ENCODE measurements around the gene MYH6.

MYH6 gene

GRCh38 chr14:23348297-23348655 lies 59.8 kb downstream of the MYH6 start:
- no peak for TF ChIP-seq ZNF274 (IDR thresholded peaks at IDR 0.05; ENCODE audit: low read depth, low read length)
- no peak overlapping the region for H3K4me3 ChIP-seq (ENCODE audit: low read length)

- no peak for TF ChIP-seq ZNF274 (IDR thresholded peaks at IDR 0.05; ENCODE audit: low read depth, low read length)
- no peak overlapping the region for H3K4me3 ChIP-seq (ENCODE audit: low read length)
Measured at GRCh38 chr14:23347406-23348296, 60.4 kb downstream of the MYH6 start.

- no peak overlapping the region for H3K4me3 ChIP-seq (ENCODE audit: low read length)
- TF ChIP-seq ZNF274 (IDR thresholded peaks at IDR 0.05; ENCODE audit: low read depth, low read length) = no peak
Measured at GRCh38 chr14:23346693-23347405, 61.2 kb downstream of the MYH6 start.

GRCh38 chr14:23345987-23346692 lies 61.9 kb downstream of the MYH6 start:
- no peak for TF ChIP-seq ZNF274 (IDR thresholded peaks at IDR 0.05; ENCODE audit: low read depth, low read length)
- no peak overlapping the region for H3K4me3 ChIP-seq (ENCODE audit: low read length)

- no peak overlapping the region for H3K4me3 ChIP-seq (ENCODE audit: low read length)
- no peak for TF ChIP-seq ZNF274 (IDR thresholded peaks at IDR 0.05; ENCODE audit: low read depth, low read length)
Measured at GRCh38 chr14:23344481-23344880, 63.6 kb downstream of the MYH6 start.

DNA sequence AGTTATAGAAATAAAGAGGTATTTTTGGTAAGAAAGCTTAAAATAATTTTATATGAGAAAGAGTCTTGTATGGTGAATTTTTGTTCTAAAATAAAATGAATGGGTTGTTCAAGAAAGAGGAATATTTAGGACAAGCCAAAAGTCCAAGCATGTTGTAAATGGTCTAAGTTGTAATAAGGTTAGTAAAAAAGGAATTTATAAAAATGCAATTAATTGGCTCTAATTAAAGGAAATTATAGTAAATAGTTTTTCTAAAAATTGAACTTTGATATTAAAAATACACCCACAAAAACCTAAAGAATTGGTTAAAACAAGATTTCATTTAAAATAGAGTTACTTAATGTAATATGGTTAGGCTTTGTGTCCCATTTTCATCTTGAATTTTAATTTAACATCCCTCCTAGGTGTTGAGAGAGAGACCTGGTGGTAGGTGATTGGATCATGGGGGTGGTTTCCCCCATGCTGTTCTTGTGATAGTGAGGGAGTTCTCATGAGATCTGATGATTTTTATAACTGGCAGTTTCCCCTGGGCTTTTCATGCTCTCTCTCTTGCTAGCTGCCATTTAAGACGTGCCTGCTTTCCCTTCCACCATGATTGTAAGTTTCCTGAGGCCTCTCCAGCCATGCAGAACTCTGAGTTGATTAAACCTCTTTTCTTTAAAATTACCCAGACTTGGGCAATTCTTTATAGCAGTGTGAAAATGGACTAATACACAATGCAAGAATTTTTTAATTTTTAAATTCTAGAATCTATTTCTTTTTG lies 68.4 kb downstream of the MYH6 start:
- no peak for TF ChIP-seq ZNF274 (IDR thresholded peaks at IDR 0.05; ENCODE audit: low read depth, low read length)
- no peak overlapping the region for H3K4me3 ChIP-seq (ENCODE audit: low read length)

DNA sequence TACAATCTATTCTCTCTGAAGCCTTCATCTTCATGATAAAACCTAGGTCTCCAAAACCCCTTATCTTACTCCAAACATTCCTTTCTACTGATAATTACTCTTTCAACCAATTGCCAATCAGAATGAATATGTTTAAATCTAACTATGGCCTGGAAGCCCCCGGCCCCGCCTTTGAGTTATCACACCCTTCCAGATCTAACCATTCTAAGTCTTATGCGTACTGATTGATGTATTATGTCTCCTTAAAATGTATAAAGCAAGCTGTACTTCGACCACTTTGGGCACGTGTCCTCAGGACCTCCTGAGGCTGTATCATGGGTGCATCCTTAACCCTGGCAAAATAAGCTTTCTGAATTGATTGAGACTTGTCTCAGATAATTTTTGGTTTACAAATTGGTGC lies 72.5 kb downstream of the MYH6 start:
- no peak overlapping the region for H3K4me3 ChIP-seq (ENCODE audit: low read length)
- TF ChIP-seq ZNF274 (IDR thresholded peaks at IDR 0.05; ENCODE audit: low read depth, low read length) = no peak

All from GM08714 (cell line).